ENCODE data around the gene GALNS.

GALNS gene

GRCh38 chr16:88861359-88861758, 4.6 kb upstream of the GALNS start:
- Histone ChIP-seq H3K27me3 (ENCODE audit: control insufficient read depth, insufficient read depth, low read length) (no peaks in the 10 kb centered on the region), H3K36me3 (ENCODE audit: control insufficient read depth, insufficient read depth, low read length) (peaks cover 26% of the 10 kb centered on the region), H3K9ac (ENCODE audit: low read depth, low read length) (no peak overlapping the region), H3K9me3 (ENCODE audit: control insufficient read depth, insufficient read depth, low read length) (no peaks in the 10 kb centered on the region), H3K4me3 (ENCODE audit: low read depth, low read length) (no peak overlapping the region), H3K4me1 (ENCODE audit: control insufficient read depth, insufficient read depth, low read length) (peaks cover 3% of the 10 kb centered on the region)

GRCh38 chr16:88859381-88860091, 2.8 kb upstream of the GALNS start:
- H3K4me1 ChIP-seq (ENCODE audit: control insufficient read depth, insufficient read depth, low read length): peaks cover 6% of the 10 kb centered on the region
- no peak overlapping the region for H3K4me3 ChIP-seq (ENCODE audit: low read depth, low read length)
- no peak overlapping the region for H3K9ac ChIP-seq (ENCODE audit: low read depth, low read length)
- no peaks in the 10 kb centered on the region for H3K27me3 ChIP-seq (ENCODE audit: control insufficient read depth, insufficient read depth, low read length)
- no peaks in the 10 kb centered on the region for H3K9me3 ChIP-seq (ENCODE audit: control insufficient read depth, insufficient read depth, low read length)
- peaks cover 26% of the 10 kb centered on the region for H3K36me3 ChIP-seq (ENCODE audit: control insufficient read depth, insufficient read depth, low read length)

GRCh38 chr16:88857728-88858339, 1.1 kb upstream of the GALNS start:
- H3K9me3 ChIP-seq (ENCODE audit: control insufficient read depth, insufficient read depth, low read length): no peaks in the 10 kb centered on the region
- peaks cover 28% of the 10 kb centered on the region for H3K36me3 ChIP-seq (ENCODE audit: control insufficient read depth, insufficient read depth, low read length)
- H3K4me3 ChIP-seq (ENCODE audit: low read depth, low read length): peak overlapping the region; percentile 94
- peaks cover 6% of the 10 kb centered on the region for H3K4me1 ChIP-seq (ENCODE audit: control insufficient read depth, insufficient read depth, low read length)
- no peaks in the 10 kb centered on the region for H3K27me3 ChIP-seq (ENCODE audit: control insufficient read depth, insufficient read depth, low read length)
- H3K9ac ChIP-seq (ENCODE audit: low read depth, low read length): peak overlapping the region; percentile 81

- H3K36me3 ChIP-seq (ENCODE audit: control insufficient read depth, insufficient read depth, low read length): peaks cover 21% of the 10 kb centered on the region
- H3K4me1 ChIP-seq (ENCODE audit: control insufficient read depth, insufficient read depth, low read length): peaks cover 6% of the 10 kb centered on the region
- no peak overlapping the region for H3K9ac ChIP-seq (ENCODE audit: low read depth, low read length)
- no peaks in the 10 kb centered on the region for H3K9me3 ChIP-seq (ENCODE audit: control insufficient read depth, insufficient read depth, low read length)
- H3K4me3 ChIP-seq (ENCODE audit: low read depth, low read length): peak overlapping the region; percentile 59
- H3K27me3 ChIP-seq (ENCODE audit: control insufficient read depth, insufficient read depth, low read length): no peaks in the 10 kb centered on the region
Observed at GRCh38 chr16:88856122-88856827, 472 bp downstream of the GALNS start.

GRCh38 chr16:88855736-88856121, 1.0 kb downstream of the GALNS start:
- H3K9ac ChIP-seq (ENCODE audit: low read depth, low read length): no peak overlapping the region
- H3K27me3 ChIP-seq (ENCODE audit: control insufficient read depth, insufficient read depth, low read length): no peaks in the 10 kb centered on the region
- H3K36me3 ChIP-seq (ENCODE audit: control insufficient read depth, insufficient read depth, low read length): peaks cover 18% of the 10 kb centered on the region
- H3K4me1 ChIP-seq (ENCODE audit: control insufficient read depth, insufficient read depth, low read length): peaks cover 6% of the 10 kb centered on the region
- peak overlapping the region; percentile 59 for H3K4me3 ChIP-seq (ENCODE audit: low read depth, low read length)
- H3K9me3 ChIP-seq (ENCODE audit: control insufficient read depth, insufficient read depth, low read length): no peaks in the 10 kb centered on the region

GRCh38 chr16:88855176-88855575, 1.6 kb downstream of the GALNS start:
- no peaks in the 10 kb centered on the region for H3K27me3 ChIP-seq (ENCODE audit: control insufficient read depth, insufficient read depth, low read length)
- peaks cover 13% of the 10 kb centered on the region for H3K36me3 ChIP-seq (ENCODE audit: control insufficient read depth, insufficient read depth, low read length)
- H3K9me3 ChIP-seq (ENCODE audit: control insufficient read depth, insufficient read depth, low read length): no peaks in the 10 kb centered on the region
- no peak overlapping the region for H3K4me3 ChIP-seq (ENCODE audit: low read depth, low read length)
- H3K4me1 ChIP-seq (ENCODE audit: control insufficient read depth, insufficient read depth, low read length): peaks cover 6% of the 10 kb centered on the region
- no peak overlapping the region for H3K9ac ChIP-seq (ENCODE audit: low read depth, low read length)

- Histone ChIP-seq H3K36me3 (ENCODE audit: control insufficient read depth, insufficient read depth, low read length) (peaks cover 6% of the 10 kb centered on the region), H3K9ac (ENCODE audit: low read depth, low read length) (no peak overlapping the region)
Observed at GRCh38 chr16:88854306-88855111, 2.2 kb downstream of the GALNS start.

GRCh38 chr16:88853325-88853941, 3.3 kb downstream of the GALNS start:
- peaks cover 2% of the 10 kb centered on the region for H3K36me3 ChIP-seq (ENCODE audit: control insufficient read depth, insufficient read depth, low read length)
- H3K4me3 ChIP-seq (ENCODE audit: low read depth, low read length): no peak overlapping the region
- H3K4me1 ChIP-seq (ENCODE audit: control insufficient read depth, insufficient read depth, low read length): peaks cover 6% of the 10 kb centered on the region
- no peaks in the 10 kb centered on the region for H3K9me3 ChIP-seq (ENCODE audit: control insufficient read depth, insufficient read depth, low read length)
- H3K9ac ChIP-seq (ENCODE audit: low read depth, low read length): no peak overlapping the region
- H3K27me3 ChIP-seq (ENCODE audit: control insufficient read depth, insufficient read depth, low read length): no peaks in the 10 kb centered on the region

More at GRCh38 chr16:88854306-88855111, 2.2 kb downstream of the GALNS start:
- H3K27me3 ChIP-seq (ENCODE audit: control insufficient read depth, insufficient read depth, low read length): no peaks in the 10 kb centered on the region
- H3K4me3 ChIP-seq (ENCODE audit: low read depth, low read length): no peak overlapping the region
- H3K9me3 ChIP-seq (ENCODE audit: control insufficient read depth, insufficient read depth, low read length): no peaks in the 10 kb centered on the region
- H3K4me1 ChIP-seq (ENCODE audit: control insufficient read depth, insufficient read depth, low read length): peaks cover 6% of the 10 kb centered on the region

- Histone ChIP-seq H3K27me3 (ENCODE audit: control insufficient read depth, insufficient read depth, low read length) (no peaks in the 10 kb centered on the region), H3K9ac (ENCODE audit: low read depth, low read length) (no peak overlapping the region), H3K9me3 (ENCODE audit: control insufficient read depth, insufficient read depth, low read length) (no peaks in the 10 kb centered on the region), H3K36me3 (ENCODE audit: control insufficient read depth, insufficient read depth, low read length) (peaks cover 2% of the 10 kb centered on the region), H3K4me1 (ENCODE audit: control insufficient read depth, insufficient read depth, low read length) (peaks cover 3% of the 10 kb centered on the region), H3K4me3 (ENCODE audit: low read depth, low read length) (no peak overlapping the region)
Observed at GRCh38 chr16:88851616-88852015, 5.1 kb downstream of the GALNS start.

- Histone ChIP-seq H3K36me3 (ENCODE audit: control insufficient read depth, insufficient read depth, low read length) (peaks cover 2% of the 10 kb centered on the region), H3K9me3 (ENCODE audit: control insufficient read depth, insufficient read depth, low read length) (no peaks in the 10 kb centered on the region), H3K9ac (ENCODE audit: low read depth, low read length) (no peak overlapping the region), H3K4me1 (ENCODE audit: control insufficient read depth, insufficient read depth, low read length) (no peaks in the 10 kb centered on the region), H3K4me3 (ENCODE audit: low read depth, low read length) (no peak overlapping the region), H3K27me3 (ENCODE audit: control insufficient read depth, insufficient read depth, low read length) (no peaks in the 10 kb centered on the region)
Observed at GRCh38 chr16:88850531-88851199, 6.1 kb downstream of the GALNS start.

GRCh38 chr16:88848557-88848956, 8.2 kb downstream of the GALNS start:
- Histone ChIP-seq H3K4me1 (ENCODE audit: control insufficient read depth, insufficient read depth, low read length) (no peaks in the 10 kb centered on the region), H3K36me3 (ENCODE audit: control insufficient read depth, insufficient read depth, low read length) (peaks cover 2% of the 10 kb centered on the region), H3K4me3 (ENCODE audit: low read depth, low read length) (no peak overlapping the region), H3K27me3 (ENCODE audit: control insufficient read depth, insufficient read depth, low read length) (no peaks in the 10 kb centered on the region), H3K9me3 (ENCODE audit: control insufficient read depth, insufficient read depth, low read length) (no peaks in the 10 kb centered on the region), H3K9ac (ENCODE audit: low read depth, low read length) (no peak overlapping the region)
